HG03442 (cell line): ENCODE data around the gene PRDX2.

Experiments used
- ATAC-seq: cut with Tn5 transposase; IDR thresholded peaks from one replicate; pipeline ENCODE4 v1.9.1; 2021; ENCODE audit warnings: mild to moderate bottlenecking, moderate library complexity; ENCODE audit not compliant: unreplicated experiment

The PRDX2 gene

DNA sequence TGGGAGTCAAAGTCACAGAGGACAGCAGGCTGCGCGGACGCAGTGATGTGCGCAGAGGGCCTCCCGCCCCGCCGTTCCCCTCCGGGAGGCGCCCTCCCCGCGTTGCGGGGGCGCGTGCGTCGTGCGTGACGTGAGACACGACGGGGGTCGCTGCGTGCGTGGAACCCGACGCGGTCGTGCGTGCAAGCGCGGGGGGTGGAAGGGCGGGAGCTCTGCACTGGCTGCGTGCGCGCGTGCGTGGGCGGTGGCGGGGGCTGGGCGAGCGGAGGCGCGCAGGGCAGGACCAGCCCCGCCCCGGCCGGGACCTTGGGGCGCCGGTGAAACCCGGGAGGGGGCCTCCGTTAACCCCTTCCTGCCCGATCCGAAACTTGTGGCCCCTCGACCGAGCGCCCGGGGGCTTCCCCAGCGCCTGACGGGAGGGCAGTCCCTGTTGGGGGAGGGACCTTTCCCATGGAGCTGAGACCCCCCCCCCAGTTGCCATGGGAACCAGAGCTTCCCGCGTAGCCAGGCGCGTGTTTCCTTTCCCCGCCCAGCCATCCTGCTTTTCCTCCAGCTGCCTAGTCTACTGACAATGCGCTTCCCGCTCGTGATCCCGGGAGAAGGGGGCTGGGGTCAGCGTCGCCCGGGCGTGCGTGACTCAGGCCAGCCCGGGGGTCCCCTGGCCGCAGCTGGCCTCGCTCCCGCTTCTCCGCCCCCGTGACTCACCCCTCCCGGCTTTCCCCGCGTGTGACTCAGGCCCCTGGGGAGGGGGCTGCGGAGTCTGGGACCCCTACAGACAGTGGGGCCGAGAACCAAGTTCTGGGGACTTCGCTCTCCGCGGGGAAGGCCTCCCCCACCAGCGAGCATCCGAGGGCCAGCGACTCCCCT is 18.9 kb downstream of the PRDX2 start:
- peak; percentile 32 for ATAC-seq

DNA sequence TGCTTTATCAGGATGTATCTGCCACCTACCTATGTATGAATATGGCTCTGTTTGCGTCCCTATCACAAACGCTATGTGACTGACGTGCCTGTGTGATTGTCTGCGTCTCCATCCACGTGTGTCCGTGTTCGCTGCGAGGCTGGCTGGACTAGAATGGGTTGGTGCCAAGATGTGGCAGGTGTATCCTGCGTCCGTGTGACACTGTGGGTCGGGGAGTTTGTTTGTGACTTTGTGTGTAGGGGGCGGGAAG is 19.5 kb downstream of the PRDX2 start:
- no peak for ATAC-seq

DNA sequence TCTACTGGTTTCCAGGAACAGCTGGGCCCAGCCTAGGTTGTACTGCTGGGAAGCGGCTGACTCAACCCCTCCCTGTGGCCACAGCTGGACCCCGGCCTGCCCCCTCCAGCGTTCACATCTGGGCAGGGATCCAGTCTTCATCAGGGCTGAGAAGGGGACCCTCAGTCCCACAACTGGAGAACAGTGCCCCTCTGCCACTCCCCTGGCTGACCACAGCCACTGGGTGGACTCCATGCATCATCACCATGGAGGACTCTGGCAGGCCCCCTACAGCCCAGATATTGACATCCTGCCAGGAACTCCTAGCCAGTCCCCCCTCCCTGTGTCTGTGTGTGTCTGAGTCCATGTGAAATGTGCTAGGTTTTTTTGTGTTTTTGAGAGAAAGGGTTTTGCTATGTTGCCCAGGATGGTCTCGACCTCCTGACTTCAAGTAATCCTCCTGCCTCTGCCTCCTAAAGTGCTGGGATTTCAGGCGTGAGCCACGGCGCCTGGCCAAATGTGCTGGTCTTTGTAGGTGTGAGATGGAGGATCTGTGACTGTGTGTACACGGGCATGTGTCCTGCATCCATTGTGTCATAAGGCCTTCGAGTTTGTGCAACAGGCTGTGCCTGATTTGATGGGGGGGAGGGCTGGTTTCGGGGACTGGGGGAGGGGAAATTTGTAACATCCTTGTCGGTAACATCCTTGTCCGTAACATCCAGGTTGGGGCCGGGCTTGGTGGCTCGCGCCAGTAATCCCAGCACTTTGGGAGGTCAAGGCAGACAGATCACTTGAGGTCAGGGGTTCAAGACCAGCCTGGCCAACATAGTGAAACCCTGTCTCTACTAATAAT is 22.2 kb downstream of the PRDX2 start:
- ATAC-seq: no peak

DNA sequence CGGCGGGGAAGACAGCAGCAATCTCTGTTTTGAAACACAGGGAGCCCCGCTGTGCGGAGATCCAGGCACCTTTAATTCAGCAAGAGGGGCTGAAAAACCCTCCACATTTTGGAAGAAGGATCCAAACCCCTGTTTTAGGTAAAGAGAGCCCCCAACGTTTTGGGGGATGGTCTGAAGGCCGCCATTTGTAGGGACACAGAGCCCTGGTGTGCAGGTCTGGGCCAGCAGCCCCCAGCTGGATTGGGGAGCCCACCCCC is 22.8 kb downstream of the PRDX2 start:
- no peak for ATAC-seq

DNA sequence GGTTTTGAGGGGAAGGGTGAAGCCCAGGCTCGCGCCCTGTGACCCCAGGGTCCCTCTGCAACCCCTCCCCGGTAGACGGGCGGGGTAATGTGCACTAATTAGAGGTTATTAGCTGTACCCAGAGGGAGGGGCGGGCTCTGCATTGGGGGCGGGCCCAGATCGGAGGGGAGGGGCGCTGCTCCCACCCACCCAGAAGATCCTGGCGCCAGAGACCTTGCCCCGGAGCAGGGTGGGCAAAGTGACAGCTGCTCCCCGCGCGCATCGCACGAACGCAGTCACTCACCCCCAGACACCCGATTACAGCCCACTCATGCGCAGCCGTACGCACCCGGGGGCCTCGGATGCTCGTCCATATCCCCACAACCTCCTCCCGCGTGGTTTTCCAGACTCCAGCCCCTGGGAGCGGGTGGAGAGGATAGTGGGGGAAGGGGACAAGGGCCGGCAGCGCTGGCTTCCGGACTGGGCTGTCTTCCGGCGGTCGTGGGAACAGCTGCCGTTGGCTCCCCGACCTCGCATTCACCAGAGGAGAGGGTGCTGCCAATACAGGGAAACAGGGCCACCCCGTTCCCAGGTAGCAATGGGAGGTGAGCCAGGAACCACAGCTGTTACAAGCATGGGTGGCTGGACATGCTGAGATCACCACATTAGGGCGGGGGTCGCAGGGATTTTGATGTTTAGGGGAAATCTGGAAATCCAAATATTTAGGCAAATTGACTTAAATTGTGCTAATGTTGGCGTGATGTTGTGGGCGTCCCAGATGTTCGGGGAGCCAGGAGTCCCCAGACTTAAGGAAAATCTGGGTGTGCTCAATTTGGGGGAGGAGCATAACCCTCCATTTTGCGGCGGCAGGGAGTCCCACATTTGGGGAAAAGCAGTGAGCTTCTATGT is 23.3 kb downstream of the PRDX2 start:
- no peak for ATAC-seq

DNA sequence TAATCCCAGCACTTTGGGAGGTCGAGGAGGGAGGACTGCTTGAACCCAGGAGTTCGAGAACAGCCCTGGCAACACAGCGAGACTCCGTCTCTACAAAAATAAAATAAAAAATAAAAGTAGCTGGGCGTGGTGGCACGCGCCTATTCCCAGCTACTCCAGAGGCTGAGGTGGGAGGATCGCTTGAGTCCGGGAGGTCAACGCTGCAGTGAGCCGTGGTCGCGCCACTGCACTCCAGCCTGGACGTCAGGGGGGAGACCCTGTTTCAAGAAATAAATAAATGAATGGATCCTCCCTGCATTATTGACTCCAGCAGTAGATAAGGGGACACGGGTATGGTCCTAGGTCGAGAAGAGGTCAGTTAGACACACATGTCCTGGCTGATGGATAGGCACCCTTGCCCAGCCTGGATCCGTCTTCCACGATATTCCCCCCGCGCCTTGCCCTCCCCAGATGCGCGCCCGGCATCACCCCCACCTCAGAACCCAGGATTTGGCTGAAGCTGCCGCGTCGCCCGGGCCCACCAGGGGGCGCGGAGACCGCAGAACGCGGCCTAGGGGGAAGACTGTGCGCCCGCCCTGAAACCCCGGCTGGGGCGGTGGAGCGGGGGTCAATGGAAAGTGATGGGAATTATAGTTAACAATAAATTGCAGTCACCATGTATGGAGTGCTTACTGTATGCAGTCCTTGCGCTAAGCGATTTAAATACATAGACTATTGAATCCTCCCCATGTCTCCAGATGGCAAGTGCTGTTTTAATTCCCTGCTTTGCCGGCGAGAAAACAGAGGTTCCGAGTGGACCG is 24.2 kb downstream of the PRDX2 start:
- ATAC-seq: no peak

DNA sequence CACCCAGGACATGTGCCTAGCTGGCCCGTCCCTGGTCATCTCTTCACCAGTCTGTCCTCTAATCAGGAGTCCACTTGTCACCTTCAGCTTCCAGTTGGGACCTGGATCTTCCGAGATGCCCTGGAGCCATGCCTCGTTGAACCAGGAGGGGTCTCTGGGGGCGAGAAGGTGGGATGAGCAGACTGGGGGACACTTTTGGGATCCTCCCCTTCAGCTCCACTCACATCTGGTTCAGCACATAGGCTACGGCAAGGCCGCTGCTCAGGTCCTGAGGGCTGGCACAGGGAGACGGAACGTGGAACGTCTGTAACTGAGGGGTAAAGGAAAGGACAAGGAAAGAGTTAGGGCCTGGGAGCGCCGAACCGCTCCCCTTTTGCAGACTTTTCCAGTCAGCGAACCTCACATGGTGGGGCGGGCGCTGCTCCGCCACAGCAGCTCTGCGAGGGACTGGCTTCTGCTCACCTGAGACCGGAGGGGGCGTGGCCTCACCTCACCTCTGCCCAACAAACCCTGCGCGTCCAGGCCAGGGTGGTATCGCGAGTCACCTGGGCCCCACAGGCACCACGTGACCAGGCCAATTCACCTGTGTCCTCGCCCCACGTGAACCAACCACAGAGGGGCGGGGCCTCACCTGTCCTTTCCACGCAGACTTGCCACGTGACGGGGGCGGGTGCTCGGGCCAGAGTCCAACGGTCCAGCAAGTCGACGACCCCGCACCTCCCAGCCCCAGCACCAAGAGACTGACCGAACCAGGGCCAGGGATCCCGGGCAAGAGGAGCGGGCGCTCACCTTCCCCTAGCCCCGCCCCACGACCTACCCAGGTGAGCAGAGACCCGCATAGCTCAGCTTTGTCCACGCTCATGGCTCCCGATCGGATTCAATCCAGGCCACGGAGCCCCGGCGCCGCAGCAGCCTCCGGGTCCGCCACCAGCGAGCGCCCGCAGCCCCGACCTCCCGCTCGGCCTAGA is 26.7 kb downstream of the PRDX2 start, which contains the start of gene HOOK2:
TSS of gene HOOK2 (minus strand) at position 965 of the 968 bp plus-strand sequence. CDS start at position 862, 103 bp downstream.
- peak; percentile 15 for ATAC-seq

DNA sequence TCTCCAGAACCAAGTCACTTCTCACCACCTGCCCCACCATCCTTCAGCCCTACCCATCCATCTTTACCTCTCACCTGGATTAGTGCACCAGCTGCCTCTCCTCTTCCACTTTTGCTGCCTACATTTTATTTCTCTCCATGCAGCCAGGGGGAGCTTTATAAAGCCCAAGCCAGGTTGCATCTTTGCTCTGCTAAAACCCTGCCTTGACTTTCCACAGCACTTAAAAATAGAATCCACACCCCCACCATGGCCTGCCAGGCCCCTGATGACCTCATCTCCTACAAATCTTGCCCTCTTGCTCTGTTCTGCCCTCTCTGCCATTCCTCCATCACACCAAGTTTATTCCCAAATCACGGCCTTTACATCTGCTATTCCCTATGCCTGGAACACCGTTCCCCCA is 28.0 kb downstream of the PRDX2 start:
- ATAC-seq: no peak

DNA sequence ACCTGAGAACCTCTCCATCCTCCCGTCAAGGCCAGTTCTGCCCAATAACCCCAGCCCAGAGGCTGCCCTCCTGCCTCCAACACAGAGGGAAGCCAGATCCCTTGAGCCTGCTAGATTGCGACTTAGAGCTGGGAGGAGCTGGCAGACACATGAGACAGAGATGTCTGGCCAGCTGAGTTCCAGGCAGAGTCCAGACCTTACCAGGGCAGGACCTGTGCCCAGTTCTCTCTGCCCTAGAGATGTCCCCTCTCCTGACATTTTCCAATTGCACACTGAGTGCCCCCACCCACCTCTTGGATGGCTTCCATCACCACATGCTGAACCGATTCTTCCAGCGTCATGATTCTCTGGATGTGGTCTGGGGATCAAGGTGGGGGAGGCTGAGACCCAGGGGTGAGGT is 29.3 kb downstream of the PRDX2 start:
- ATAC-seq: no peak

DNA sequence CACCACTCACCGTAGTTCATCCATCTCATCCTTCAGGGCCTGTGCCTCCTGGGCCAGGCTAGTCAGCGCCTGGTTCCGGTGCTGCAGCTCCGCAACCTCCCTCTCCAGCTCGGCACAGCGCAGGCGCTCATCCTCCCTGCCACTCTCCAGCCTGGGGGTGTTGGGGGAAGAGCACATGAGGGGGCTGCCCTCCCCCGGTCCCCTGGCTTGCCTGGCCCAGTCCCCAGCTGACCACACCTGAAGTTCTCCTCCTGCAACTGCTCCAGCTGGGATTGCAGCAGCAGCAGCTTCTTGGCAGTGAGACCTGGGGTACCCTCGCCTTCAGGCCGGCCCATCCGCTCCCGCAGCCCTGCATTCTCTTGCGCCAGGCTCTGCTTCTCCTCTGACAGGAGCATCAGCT is 30.7 kb downstream of the PRDX2 start:
- no peak for ATAC-seq

DNA sequence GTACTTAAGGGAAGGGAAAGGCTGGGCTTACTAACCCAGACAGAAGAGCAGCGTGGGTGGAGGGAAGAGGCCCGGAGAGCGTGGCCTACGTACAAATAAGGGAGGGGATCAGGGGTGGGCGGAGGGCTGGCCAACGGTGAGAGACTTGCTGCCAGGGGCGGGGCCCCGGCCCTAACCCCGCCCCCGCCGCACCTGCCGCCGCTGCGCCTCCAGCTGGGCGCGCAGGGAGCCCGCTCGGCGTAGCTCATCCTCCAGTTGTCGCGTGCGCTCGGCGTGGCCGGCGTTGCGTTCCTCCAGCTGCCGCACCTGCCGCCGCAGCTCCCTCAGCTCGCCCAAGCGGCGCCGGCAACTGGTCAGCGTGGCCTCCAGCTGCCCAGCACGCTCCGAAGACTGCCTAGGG is 31.9 kb downstream of the PRDX2 start:
- ATAC-seq: no peak

DNA sequence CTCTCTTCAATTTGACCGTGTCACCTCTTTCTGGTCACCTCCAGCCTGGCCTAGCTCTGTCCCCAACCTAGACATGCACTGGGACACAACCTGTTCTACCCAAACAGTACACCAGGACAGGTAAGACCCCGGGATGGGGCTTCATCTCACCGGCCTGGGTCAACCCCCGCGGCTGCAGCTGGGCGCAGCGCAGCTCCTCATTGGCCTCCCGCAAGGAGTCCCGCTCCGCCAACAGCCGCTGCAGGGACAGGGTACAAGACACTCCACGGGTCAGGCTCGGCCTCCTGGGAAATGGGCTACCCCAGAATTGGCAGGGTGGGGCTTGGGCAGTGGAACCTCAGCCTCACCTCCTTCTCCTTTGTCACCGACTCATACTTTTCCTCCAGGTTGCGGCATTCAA is 33.9 kb downstream of the PRDX2 start:
- ATAC-seq: no peak

DNA sequence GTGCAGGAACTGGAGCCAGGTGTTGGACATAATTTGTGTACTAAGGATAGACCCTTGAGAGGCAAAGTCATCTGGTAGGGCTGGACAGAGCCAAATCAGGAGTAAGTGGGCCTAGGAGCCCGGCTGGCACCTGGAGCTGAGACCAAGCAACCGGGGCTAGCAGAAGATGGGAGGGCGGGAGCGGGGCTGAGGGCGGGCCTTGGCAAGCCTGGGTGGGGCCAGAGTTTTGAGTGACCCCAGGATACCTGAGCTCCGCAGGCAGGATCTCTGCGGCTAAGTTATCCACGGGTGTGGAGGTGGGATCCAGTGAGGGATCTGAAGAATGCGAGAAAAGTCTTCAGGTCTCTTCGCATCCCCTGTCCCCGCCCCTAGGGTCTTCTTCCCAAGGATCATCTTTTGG is 34.5 kb downstream of the PRDX2 start:
- no peak for ATAC-seq

DNA sequence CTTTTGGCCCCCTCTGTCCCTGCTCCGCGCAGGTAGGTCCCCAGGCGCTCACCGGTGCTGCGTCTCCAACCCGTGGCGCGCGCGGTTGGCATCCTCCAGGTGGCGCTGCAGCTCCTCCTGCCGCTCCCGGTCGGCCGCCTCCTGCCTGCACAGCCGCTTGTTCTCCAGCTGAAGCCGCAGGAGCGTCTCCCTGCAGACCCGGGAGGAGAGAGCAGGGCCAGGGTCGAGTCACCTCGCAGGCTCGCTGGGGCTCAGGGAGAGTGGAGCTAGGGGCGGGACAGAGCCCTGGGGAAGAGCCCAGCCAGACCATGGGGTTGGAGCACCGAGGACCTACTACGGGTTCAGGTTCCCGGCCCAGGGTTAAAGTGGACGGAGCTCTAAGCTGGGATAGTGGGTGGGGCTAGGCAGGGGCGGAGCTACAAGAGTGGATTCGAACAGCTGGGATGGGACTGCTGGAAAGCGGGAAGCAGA is 35.5 kb downstream of the PRDX2 start:
- no peak for ATAC-seq

DNA sequence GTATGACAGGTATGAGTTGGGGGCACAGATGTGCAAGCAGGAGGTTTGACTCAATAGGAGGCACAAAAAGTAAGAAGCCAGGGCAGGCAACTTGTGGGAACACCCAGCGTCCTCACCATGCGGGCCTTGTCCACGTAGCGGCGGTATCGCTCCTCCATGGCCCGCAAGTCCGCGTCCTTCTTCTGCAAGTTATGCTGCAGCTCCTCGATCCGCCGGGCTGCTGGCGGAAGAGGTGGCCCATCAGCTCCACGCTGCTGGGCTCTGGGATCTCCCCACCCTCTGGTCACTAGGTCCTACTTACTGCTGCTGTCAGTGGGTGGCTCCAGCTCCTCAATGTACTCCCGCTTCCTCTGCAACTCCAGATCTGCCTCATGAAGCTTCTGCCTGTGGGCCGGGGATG is 36.9 kb downstream of the PRDX2 start:
- ATAC-seq: no peak

DNA sequence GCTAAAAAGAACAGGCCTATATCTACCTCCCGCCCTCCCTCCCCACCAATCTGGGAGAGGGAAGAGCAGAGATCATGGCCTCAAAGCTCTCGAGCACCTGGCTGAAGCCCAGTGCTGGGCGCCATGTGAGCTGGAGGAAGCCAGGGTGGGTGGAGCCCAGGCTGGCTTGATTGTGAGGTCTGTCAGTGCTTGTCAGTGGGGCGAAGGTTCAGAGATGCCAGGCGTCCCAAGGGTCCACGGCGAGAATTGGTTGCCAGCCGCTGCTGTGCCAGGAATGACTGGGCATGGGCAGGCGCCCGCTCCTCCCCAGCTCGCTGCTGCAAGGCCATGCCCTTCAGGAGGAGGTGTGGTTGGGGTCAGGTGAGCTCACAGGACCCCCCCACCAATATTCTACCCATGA is 38.5 kb downstream of the PRDX2 start:
- ATAC-seq: no peak

DNA sequence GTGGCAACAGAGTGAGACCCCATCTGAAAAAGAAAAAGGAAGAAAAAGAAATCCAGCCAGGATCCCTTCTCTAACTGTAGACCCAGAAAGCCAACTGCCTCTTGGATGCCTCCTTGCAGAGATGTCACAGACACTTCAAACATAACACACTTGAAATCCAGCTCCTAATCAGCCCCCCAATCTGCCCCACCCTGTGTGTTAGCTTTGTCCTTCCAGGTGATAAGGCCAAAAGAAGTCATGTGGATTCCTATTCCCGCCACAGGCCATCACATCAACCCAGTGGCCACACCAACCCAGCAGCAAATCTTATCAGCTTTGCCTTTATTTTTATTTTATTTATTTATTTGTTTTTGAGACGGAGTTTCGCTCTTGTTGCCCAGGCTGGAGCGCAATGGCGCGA is 41.9 kb downstream of the PRDX2 start:
- no peak for ATAC-seq

DNA sequence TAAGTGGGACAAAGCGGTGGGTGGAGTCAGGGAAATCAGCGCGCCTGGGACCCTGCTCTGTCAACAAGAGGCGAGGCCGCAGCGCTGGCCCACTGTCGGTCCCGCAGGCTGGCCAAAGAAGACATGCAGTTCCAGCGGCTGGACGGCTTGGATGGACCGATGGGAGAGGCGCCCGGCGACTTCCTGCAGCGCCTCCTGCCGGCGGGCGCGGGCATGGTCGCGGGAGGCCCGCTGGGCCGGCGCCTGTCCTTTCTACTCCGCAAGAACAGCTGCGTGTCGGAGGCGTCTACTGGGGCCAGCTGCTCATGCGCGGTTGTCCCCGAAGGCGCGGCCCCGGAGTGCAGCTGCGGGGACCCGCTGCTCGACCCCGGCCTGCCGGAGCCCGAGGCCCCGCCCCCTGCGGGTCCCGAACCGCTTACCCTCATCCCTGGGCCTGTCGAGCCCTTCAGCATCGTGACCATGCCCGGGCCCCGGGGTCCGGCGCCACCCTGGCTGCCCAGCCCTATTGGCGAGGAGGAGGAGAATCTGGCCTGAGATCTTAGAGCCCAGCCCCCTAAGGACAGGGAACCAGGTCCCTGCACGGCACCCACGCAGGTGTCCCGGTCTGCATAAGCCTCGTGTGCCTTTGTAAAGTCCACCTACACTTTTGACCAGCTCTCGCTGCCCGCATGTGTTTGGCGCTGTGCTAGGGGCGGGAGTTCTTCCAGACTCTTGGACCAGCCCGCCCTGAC is 43.9 kb downstream of the PRDX2 start:
- ATAC-seq: no peak
